IgD-negative memory B cell (primary cell): ENCODE data around the gene WDFY1. TPM values are rescaled to one million over a fixed set of nuclear protein-coding genes. Genes with fewer than 3 reads are reported as not detected.

Experiments
- H3K27ac Mint-ChIP-seq, 3 donors: one replicate each; pipeline ENCODE4 v1.8.0; 2020 to 2022; ENCODE audit warnings: mild to moderate bottlenecking in 3 of 3, mixed read lengths in 3 of 3, moderate library complexity in 1 of 3
- H3K27me3 Mint-ChIP-seq: one replicate; pipeline ENCODE4 v1.8.0; 2021; ENCODE audit warnings: mixed read lengths
- H3K36me3 Mint-ChIP-seq: one replicate; pipeline ENCODE4 v1.8.0; 2020; ENCODE audit warnings: mild to moderate bottlenecking, mixed read lengths
- H3K4me1 Mint-ChIP-seq, 3 donors: one replicate each; pipeline ENCODE4 v1.8.0; 2020 to 2022; ENCODE audit warnings: mixed read lengths in 3 of 3, mild to moderate bottlenecking in 1 of 3
- H3K4me3 Mint-ChIP-seq, 4 donors: one replicate each; pipeline ENCODE4 v1.8.0; 2020 to 2022; ENCODE audit warnings: mild to moderate bottlenecking in 4 of 4, mixed read lengths in 4 of 4, moderate library complexity in 3 of 4
- H3K9me3 Mint-ChIP-seq, 3 donors: one replicate each; pipeline ENCODE4 v1.8.0; 2020 to 2021; ENCODE audit warnings: mixed read lengths in 3 of 3, mild to moderate bottlenecking in 1 of 3
- polyA plus RNA-seq: library from polyadenylated mRNA; unstranded; fragments of 300-500 nt; fragmentation: Illumina TruSeq; gene quantifications from one replicate; pipeline ENCODE4 v1.2.3, GENCODE V29; 2021

WDFY1 gene
- polyA plus RNA-seq, 1 donor from 2014 or later: 36.1 TPM

DNA sequence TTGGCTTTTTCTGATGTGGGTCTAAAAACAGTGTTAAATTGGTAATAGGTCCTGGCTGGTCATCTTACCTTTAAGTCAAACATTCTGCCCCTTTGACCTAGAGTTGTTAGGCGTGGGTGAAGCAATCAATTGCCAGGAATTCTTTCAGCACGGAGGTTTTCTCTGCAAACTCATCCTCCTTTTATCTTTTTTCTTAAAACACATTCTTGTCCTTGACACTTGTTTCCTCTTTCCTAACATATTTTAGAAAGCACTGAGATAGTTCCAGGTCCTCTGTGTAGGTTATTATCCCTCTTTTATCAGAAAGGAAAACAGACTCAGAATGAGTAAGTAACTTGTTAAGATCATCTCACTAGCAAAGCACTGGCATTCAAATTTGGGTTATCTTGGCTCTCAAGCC lies 89.1 kb downstream of the WDFY1 start:
- peaks cover 9 to 18% (median 14%) of the 10 kb centered on the region in 3 donors for H3K4me1 Mint-ChIP-seq
- H3K4me3 Mint-ChIP-seq: peak overlapping the region in 2 of 4 donors; percentile 3 to 70
- peaks cover 0 to 4% (median 0%) of the 10 kb centered on the region in 3 donors for H3K9me3 Mint-ChIP-seq
- H3K27ac Mint-ChIP-seq: peak overlapping the region in 1 of 3 donors; percentile 96
- H3K27me3 Mint-ChIP-seq: no peaks in the 10 kb centered on the region
- peaks cover 7% of the 10 kb centered on the region for H3K36me3 Mint-ChIP-seq

DNA sequence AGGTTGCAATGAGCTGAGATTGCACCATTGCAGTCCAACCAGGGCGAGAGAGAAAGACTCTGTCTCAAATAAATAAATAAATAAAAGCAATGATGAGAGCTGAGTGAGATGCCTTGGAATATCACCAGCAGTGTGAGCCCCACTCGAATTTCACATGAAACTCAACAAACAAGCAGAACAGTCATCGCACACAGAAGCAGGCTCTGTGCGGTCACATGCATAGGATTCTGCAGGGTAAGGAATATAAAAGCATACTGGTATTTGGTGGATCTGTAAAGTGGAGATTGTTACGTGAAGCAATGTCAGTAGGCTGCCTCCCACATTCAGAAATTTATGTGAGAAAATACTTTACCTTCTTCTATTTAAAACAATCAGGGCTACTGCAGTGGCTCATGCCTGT lies 89.7 kb downstream of the WDFY1 start:
- Mint-ChIP-seq H3K27me3 (no peaks in the 10 kb centered on the region), H3K4me3 (peak overlapping the region in 1 of 4 donors; percentile 81), H3K9me3 (peaks cover 0 to 6% (median 0%) of the 10 kb centered on the region in 3 donors), H3K27ac (no peak overlapping the region), H3K4me1 (peaks cover 9 to 20% (median 14%) of the 10 kb centered on the region in 3 donors), H3K36me3 (peaks cover 4% of the 10 kb centered on the region)

DNA sequence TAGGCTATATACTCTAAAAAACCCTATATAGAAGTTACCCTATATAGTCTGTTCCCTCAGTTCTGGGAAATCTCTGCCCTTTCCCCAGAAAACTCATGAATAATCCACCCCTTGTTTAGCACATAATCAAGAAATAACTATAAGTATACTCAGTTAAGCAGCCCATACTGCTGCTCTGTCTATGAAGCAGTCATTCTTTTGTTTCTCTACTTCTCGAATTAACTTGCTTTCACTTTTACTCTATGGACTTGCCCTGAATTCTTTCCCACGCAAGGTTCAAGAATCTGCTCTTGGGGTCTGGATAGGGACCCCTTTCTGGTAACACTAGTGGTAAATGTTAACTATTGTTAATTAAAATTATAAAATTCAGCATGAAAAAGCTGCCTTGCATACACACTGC lies 90.4 kb downstream of the WDFY1 start:
- Mint-ChIP-seq H3K27ac (peak overlapping the region in 1 of 3 donors; percentile 24), H3K9me3 (peaks cover 0 to 6% (median under 1%) of the 10 kb centered on the region in 3 donors), H3K4me3 (peak overlapping the region in 2 of 4 donors; percentile 10 to 81), H3K27me3 (no peaks in the 10 kb centered on the region), H3K36me3 (peaks cover 6% of the 10 kb centered on the region), H3K4me1 (peaks cover 9 to 18% (median 16%) of the 10 kb centered on the region in 3 donors)

DNA sequence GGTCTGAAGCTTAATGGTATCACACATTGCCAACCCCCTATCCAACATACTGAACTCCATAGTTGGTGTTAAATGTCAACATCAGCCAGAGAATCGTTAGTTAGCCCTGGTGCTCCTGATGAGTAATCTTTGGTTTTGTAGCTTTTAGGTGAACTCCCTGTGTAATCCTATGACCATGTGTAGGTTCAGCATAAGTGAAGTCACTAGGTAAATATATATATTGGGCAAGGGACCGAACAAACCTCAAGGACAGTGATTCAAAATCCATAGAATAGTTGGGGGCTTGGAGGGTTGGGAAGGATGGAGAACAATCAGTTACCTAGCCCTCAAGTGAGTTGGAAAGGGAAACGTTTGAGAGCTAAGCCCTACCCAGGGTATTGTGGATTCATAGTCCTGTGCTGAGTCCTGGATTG lies 91.7 kb downstream of the WDFY1 start:
- Mint-ChIP-seq H3K36me3 (peaks cover 14% of the 10 kb centered on the region), H3K4me1 (peaks cover 9 to 19% (median 18%) of the 10 kb centered on the region in 3 donors), H3K27ac (no peak overlapping the region), H3K27me3 (no peaks in the 10 kb centered on the region), H3K4me3 (no peak overlapping the region), H3K9me3 (peaks cover 0 to 10% (median 8%) of the 10 kb centered on the region in 3 donors)

DNA sequence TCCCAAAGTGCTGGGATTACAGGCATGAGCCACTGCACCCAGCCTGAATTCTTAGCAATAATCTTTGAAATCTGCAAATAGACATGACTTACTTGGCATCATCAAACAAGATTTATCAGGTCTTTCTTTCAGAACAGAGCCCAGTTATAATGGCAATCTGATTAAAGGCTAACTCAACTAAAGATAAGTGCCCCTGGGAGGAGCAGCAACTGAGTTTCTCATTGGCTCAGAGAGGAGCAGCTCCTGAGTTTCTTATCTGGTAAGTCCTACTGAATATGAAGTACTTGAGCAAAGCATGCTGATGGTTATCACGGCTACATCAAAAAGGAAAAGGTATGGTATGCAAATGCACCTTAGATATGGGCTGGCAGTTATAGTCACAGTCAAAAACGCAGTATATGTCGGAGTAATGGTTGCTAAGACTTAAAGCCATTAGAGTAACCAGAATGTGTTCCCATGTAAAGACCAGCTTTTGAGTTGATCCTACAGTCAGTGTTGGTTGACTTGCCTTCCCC lies 92.8 kb downstream of the WDFY1 start:
- Mint-ChIP-seq H3K4me1 (peaks cover 9 to 19% (median 18%) of the 10 kb centered on the region in 3 donors), H3K9me3 (peaks cover 0 to 10% (median 8%) of the 10 kb centered on the region in 3 donors), H3K36me3 (peaks cover 18% of the 10 kb centered on the region), H3K27ac (no peak overlapping the region), H3K4me3 (no peak overlapping the region), H3K27me3 (no peaks in the 10 kb centered on the region)

DNA sequence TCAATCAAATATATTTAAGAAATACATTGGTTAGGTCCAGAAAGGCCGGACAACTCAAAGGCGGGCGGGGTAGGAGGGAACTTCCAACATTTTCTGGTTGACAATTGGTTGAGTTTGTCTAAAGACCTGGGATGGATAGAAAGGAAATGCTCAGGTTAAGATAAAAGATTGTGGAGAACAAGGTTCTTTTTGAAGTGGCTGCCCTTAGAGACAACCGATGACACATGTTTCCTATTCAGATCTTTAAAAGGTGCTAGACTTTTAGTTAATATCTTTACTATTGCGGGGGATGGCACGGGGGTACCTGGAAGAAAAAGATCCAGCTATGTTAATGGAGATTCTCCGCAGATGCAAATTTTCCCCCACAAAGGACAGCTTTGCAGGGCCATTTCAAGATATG lies 97.7 kb downstream of the WDFY1 start:
- H3K4me1 Mint-ChIP-seq: peaks cover 0 to 5% (median 4%) of the 10 kb centered on the region in 3 donors
- H3K27me3 Mint-ChIP-seq: no peaks in the 10 kb centered on the region
- H3K4me3 Mint-ChIP-seq: no peak overlapping the region
- H3K9me3 Mint-ChIP-seq: peaks cover 0 to 10% (median 8%) of the 10 kb centered on the region in 3 donors
- H3K36me3 Mint-ChIP-seq: peaks cover 15% of the 10 kb centered on the region
- H3K27ac Mint-ChIP-seq: no peak overlapping the region

DNA sequence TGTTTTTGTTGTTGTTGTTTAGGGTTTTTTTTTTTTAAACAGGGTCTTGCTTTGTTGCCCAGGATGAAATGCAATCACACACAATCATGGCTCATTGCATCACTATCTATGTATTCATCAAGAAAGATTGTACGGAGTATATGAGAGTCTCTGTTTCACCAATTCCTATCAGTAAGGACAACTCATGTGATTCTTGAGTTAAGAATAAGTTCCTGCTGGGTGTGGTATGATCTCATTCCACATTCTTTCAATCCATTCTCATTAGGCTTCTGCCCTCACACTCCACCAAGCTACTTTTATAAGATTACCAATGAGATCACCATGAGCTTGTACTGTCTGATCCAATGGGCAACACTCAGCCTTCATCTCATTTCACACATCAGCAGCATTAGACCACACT lies 98.6 kb downstream of the WDFY1 start:
- H3K4me3 Mint-ChIP-seq: no peak overlapping the region
- peaks cover 0 to 10% (median 8%) of the 10 kb centered on the region in 3 donors for H3K9me3 Mint-ChIP-seq
- H3K27ac Mint-ChIP-seq: peak overlapping the region in 1 of 3 donors; percentile 68
- no peaks in the 10 kb centered on the region for H3K27me3 Mint-ChIP-seq
- peaks cover 3 to 9% (median 7%) of the 10 kb centered on the region in 3 donors for H3K4me1 Mint-ChIP-seq
- H3K36me3 Mint-ChIP-seq: peaks cover 15% of the 10 kb centered on the region

DNA sequence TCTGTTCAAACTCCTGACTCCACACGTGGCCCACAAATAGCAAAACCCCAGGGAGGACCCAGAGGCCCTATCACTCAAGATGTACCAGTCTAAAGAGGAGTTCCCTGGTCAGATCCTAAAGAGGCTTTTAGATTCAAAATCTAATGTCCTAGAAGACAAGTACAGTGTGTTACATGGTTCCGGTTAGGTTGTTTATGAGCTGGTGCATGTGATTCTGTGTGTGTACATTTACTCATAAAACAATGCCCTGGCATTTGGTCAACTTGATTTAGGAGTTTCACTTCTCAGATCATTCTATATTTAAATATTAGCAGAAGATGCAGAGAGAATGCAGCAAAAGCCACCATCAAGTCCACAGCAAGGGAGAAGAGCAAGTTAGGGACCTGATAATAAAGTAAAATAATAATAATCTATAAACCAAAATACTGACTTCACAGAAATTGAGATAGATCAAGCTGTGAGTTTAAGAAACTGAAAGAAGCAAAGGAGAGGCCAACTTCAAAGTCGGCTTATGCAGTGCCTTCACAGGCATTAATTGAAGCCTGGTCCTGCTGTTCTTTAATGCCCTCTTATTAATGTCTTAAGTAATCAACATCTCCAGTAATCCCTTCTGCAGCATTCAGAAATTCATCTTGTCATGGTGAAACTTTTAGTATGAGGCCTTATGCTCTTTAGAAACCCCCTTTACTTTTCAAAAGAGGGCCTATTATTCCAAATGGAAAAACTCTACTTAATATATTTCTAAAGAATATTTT lies 103.5 kb downstream of the WDFY1 start:
- Mint-ChIP-seq H3K27me3 (no peaks in the 10 kb centered on the region), H3K36me3 (no peaks in the 10 kb centered on the region), H3K9me3 (no peaks in the 10 kb centered on the region), H3K4me3 (peak overlapping the region in 3 of 4 donors; percentile 61 to 80 (median 62)), H3K27ac (peak overlapping the region; percentile 90 to 98 (median 96)), H3K4me1 (peaks cover 16 to 22% (median 19%) of the 10 kb centered on the region in 3 donors)

DNA sequence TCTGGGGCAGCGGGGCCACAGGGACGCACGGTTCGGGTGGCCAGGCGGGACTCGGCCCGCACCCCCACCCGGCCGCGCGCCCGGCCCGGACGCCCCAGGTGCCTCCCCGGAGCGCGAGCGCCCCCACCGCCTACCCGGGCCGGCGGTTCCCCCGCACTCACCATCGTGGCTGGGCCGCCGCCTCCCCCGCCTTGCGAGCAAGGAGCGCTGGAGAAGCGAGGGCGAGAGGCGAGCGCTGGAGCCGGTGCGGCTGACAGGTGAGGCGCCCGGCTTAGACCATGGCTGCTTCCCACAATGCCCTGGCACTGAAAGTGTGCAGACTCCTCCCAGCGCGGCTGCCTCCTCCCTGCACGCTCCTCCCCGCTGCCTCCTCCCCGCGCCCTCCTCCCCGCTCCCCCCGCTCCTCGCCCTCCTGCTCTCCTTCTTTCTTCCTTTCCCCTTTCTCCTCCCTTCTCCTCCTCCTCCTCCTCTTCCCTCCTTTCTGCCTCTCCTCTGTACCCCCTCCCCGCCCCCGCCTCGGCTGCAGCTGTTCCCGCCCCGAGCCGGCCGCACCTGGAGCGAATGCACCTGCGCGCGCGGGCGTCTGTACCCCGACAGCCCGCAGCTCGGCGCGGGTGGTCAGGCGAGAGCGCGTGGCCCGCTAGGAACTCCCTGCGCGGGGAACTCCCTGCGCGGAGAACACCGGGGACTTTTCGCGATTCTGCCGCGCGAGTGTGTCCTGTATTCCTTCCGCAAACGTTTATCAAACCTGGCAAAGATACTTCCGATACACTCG lies 107.7 kb downstream of the WDFY1 start, which contains the start of gene AP1S3:
Gene AP1S3, minus strand, starts transcription at position 296 of the 775 bp plus-strand sequence. Its CDS starts 132 bp downstream, at position 164.
- Mint-ChIP-seq H3K4me1 (peaks cover 31 to 42% (median 39%) of the 10 kb centered on the region in 3 donors), H3K27ac (peak within 1 kb of the TSS; percentile 95 to 99 (median 96)), H3K9me3 (no peaks in the 10 kb centered on the region), H3K36me3 (no peaks in the 10 kb centered on the region), H3K27me3 (no peaks in the 10 kb centered on the region), H3K4me3 (peak within 1 kb of the TSS; percentile 86 to 100 (median 99))

DNA sequence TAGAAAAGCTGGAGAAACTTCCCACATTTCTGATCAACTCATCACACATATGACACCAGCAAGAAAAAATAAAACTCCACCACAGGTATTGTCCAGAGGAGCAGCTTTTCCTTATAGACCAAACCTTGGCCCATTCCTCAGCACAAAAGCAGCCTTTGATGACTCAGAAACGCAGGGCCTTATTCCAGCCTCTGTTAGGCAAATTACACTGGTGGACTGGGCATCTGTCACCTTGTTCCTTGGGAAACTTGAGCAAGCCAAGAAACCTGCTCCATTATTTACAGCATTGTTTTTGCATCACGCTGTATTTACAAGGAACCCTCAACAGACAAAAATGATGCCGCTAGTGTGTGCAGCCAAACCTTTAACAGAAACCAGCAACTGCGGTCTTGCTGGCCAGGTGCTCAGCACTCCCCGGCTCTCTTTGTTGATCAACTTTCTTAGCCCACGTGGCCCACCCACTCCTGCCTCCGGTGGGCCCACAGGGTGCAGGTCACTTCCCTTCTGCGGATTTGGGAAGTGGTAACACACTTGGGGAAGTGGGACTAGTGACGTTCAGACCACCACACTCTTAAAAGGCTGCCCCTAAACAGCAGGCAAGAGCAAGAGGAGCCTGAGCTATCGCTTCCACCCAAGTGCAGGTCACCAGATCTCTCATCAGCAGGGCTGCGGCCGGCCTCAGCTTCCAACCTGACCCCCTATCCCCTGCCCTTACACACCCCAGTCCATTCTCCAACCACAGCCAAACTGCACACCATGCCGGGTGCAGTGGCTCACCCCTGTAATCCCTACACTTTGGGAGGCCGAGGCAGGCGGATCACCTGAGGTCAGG lies 109.2 kb downstream of the WDFY1 start:
- H3K9me3 Mint-ChIP-seq: no peaks in the 10 kb centered on the region
- peaks cover 29 to 39% (median 36%) of the 10 kb centered on the region in 3 donors for H3K4me1 Mint-ChIP-seq

DNA sequence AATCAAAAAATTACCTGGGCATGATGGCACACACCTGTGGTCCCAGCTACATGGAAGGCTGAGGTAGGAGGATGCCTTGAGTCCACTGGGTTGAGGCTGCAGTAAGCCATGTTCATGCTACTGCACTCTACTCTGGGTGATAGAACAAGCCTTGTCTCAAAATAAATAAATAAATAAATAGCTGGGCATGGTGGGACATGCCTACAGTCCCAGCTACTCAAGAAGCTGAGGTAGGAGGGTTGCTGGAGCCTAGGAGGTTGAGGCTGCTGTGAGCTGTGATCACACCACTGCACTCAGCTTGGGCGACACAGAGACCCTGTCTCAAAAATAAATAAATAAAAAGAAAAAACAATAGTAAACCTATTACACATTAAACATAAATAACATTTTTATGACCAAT lies 110.7 kb downstream of the WDFY1 start:
- Mint-ChIP-seq H3K4me1 (peaks cover 31 to 45% (median 37%) of the 10 kb centered on the region in 3 donors), H3K4me3 (peak overlapping the region in 1 of 4 donors; percentile 12)

More for the DNA sequence above, 109.2 kb downstream of the WDFY1 start:
- no peaks in the 10 kb centered on the region for H3K27me3 Mint-ChIP-seq
- H3K4me3 Mint-ChIP-seq: peak overlapping the region; percentile 86 to 100 (median 99)
- H3K27ac Mint-ChIP-seq: peak overlapping the region; percentile 95 to 99 (median 96)
- peaks cover 2% of the 10 kb centered on the region for H3K36me3 Mint-ChIP-seq

DNA sequence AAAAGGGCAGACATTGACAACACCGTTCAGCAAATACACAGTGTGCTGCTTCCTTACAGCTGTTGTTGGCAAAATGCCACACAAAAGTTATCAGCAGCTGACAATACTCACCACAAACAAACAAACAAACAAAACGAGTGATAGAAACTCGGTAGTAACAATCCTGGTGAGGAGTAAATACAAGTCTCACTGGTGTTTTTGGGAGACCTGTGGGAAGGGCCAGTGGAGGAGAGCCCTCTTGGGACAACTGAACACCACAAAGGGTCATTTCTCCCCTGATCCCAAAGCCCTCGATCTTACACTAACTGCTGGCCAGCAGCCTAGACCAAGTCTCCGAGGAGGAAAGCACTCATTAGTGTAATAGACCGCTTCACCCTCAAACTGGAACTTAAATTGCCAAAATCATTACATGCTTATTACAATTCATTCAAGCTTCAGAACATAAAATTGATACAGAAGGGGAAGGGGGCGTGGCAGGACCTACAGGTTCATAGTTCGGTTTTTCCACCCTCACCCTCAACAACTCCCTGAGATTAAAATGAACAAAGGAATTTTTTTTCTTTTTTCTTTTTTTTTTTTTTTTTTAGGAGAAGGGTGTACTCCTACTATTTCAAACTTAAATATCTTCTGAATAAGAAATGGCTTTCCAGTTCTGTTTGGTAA lies 112.8 kb downstream of the WDFY1 start:
- Mint-ChIP-seq H3K4me1 (peaks cover 32 to 42% (median 37%) of the 10 kb centered on the region in 3 donors), H3K4me3 (no peak overlapping the region), H3K27me3 (no peaks in the 10 kb centered on the region), H3K36me3 (peaks cover 4% of the 10 kb centered on the region), H3K9me3 (no peaks in the 10 kb centered on the region), H3K27ac (peak overlapping the region in 1 of 3 donors; percentile 3)

More for the DNA sequence above, 110.7 kb downstream of the WDFY1 start:
- H3K27ac Mint-ChIP-seq: no peak overlapping the region
- H3K9me3 Mint-ChIP-seq: no peaks in the 10 kb centered on the region
- peaks cover 4% of the 10 kb centered on the region for H3K36me3 Mint-ChIP-seq
- H3K27me3 Mint-ChIP-seq: no peaks in the 10 kb centered on the region

DNA sequence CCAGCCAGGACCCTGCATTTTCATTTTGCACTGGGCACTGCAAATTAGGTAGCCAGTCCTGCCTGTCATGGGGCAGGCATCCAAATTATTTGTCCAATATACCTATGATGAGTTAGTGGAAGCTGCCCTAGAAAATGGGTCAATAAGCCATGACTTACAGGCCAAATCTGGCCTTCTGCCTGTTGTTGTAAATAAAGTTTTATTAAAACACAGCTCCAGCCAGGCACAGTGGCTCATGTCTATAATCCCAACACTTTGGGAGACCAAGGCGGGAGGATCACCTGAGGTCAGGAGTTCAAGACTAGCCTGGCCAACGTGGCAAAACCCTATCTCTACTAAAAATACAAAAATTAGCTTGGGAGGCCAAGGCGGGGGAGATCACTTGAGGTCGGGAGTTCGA lies 116.0 kb downstream of the WDFY1 start:
- Mint-ChIP-seq H3K4me3 (no peak overlapping the region), H3K9me3 (no peaks in the 10 kb centered on the region), H3K27me3 (no peaks in the 10 kb centered on the region), H3K27ac (peak overlapping the region in 1 of 3 donors; percentile 14), H3K36me3 (peaks cover 12% of the 10 kb centered on the region), H3K4me1 (peaks cover 33 to 43% (median 34%) of the 10 kb centered on the region in 3 donors)
